ENCODE measurements around the gene SECISBP2. TPM values are rescaled to one million over a fixed set of nuclear protein-coding genes. Genes with fewer than 3 reads are reported as not detected.

Gene SECISBP2
- polyA plus RNA-seq, 1 donor (not counting 4 experiments of a cell fraction or from before 2014, with no cell fraction given), result 24.3 TPM

GRCh38 chr9:89361031-89361430 lies 42.7 kb downstream of the SECISBP2 start:
- FAIRE-seq, result no peak

GRCh38 chr9:89361816-89362646 lies 43.7 kb downstream of the SECISBP2 start:
- Histone ChIP-seq H3K4me2 (ENCODE audit: control insufficient read depth, extremely low read depth, insufficient read depth, low read depth, low read length) (no peak overlapping the region), H3K4me1 (ENCODE audit: control insufficient read depth, extremely low read depth, insufficient read depth, low read length) (no peaks in the 10 kb centered on the region), H3K79me2 (ENCODE audit: control insufficient read depth, insufficient read depth, low read length) (no peaks in the 10 kb centered on the region), H3K9me3 (ENCODE audit: control insufficient read depth, low read depth, low read length) (no peaks in the 10 kb centered on the region), H3K27ac (ENCODE audit: control insufficient read depth, insufficient read depth, low read length) (no peak overlapping the region), H4K20me1 (ENCODE audit: control insufficient read depth, extremely low read depth, insufficient read depth, low read length) (no peaks in the 10 kb centered on the region), H3K9ac (ENCODE audit: control insufficient read depth, extremely low read depth, insufficient read depth, low read length) (no peak overlapping the region), H3K27me3 (ENCODE audit: control insufficient read depth, extremely low read depth, insufficient read depth, low read length) (no peaks in the 10 kb centered on the region), H3K9me1 (ENCODE audit: control insufficient read depth, extremely low read depth, insufficient read depth, low read length) (no peaks in the 10 kb centered on the region), H2AFZ (ENCODE audit: control insufficient read depth, low read length) (no peak overlapping the region), H3K36me3 (ENCODE audit: control insufficient read depth in 2 of 2, extremely low read depth in 1 of 2, insufficient read depth in 2 of 2, low read length in 2 of 2) (peaks cover 27 to 28% of the 10 kb centered on the region in 2 experiments), H3K4me3 (ENCODE audit: control insufficient read depth in 2 of 3, extremely low read depth in 1 of 3, insufficient read depth in 2 of 3, low read depth in 1 of 3, low read length in 3 of 3) (no peak overlapping the region)
- no peak for TF ChIP-seq EZH2 (IDR thresholded peaks at IDR 0.05; ENCODE audit: low read length)
- dilution Hi-C loops (cut with MboI; ENCODE audit: extremely low pct_ligation_motif_present, low sequenced_read_pairs), result no loop called here
- DNase-seq (ENCODE audit: low read depth, low spot score) (no peak), FAIRE-seq (no peak)

More at GRCh38 chr9:89361031-89361430, 42.7 kb downstream of the SECISBP2 start:
- Histone ChIP-seq H3K9me1 (ENCODE audit: control insufficient read depth, extremely low read depth, insufficient read depth, low read length) (no peaks in the 10 kb centered on the region), H2AFZ (ENCODE audit: control insufficient read depth, low read length) (no peak overlapping the region), H3K9ac (ENCODE audit: control insufficient read depth, extremely low read depth, insufficient read depth, low read length) (no peak overlapping the region), H3K4me1 (ENCODE audit: control insufficient read depth, extremely low read depth, insufficient read depth, low read length) (no peaks in the 10 kb centered on the region), H3K36me3 (ENCODE audit: control insufficient read depth in 2 of 2, extremely low read depth in 1 of 2, insufficient read depth in 2 of 2, low read length in 2 of 2) (peaks cover 28 to 32% of the 10 kb centered on the region in 2 experiments), H3K9me3 (ENCODE audit: control insufficient read depth, low read depth, low read length) (no peaks in the 10 kb centered on the region), H4K20me1 (ENCODE audit: control insufficient read depth, extremely low read depth, insufficient read depth, low read length) (no peaks in the 10 kb centered on the region), H3K4me2 (ENCODE audit: control insufficient read depth, extremely low read depth, insufficient read depth, low read depth, low read length) (no peak overlapping the region), H3K27me3 (ENCODE audit: control insufficient read depth, extremely low read depth, insufficient read depth, low read length) (no peaks in the 10 kb centered on the region), H3K79me2 (ENCODE audit: control insufficient read depth, insufficient read depth, low read length) (no peaks in the 10 kb centered on the region), H3K4me3 (ENCODE audit: control insufficient read depth in 2 of 3, extremely low read depth in 1 of 3, insufficient read depth in 2 of 3, low read depth in 1 of 3, low read length in 3 of 3) (no peak overlapping the region), H3K27ac (ENCODE audit: control insufficient read depth, insufficient read depth, low read length) (no peak overlapping the region)
- dilution Hi-C loops (cut with MboI; ENCODE audit: extremely low pct_ligation_motif_present, low sequenced_read_pairs), result no loop called here
- DNase-seq (ENCODE audit: low read depth, low spot score), result no peak
- TF ChIP-seq CTCF (optimal IDR thresholded peaks at IDR 0.05 in 1 of 3, IDR thresholded peaks at IDR 0.05 in 1 of 3, conservative IDR thresholded peaks at IDR 0.05 in 1 of 3; ENCODE audit: extremely low read depth in 1 of 3, insufficient read depth in 2 of 3, low read length in 3 of 3) (no peak), EZH2 (IDR thresholded peaks at IDR 0.05; ENCODE audit: low read length) (no peak)
